Activated B cell treated with CpG ODN at 0.5 μM for 24 hours (primary cell): ENCODE results near the gene CCR9. TPM values are rescaled to one million over a fixed set of nuclear protein-coding genes. Genes with fewer than 3 reads are reported as not detected.

Experiments
- ATAC-seq: fragments of 200-7000 bp; cut with Tn5 transposase; one replicate; pipeline ENCODE4 v1.10.0; 2021; ENCODE audit warnings: low read depth, mild to moderate bottlenecking, moderate library complexity
- CTCF ChIA-PET: fragments of 350-600 bp; sonication (Branson Sonifier 250); formaldehyde crosslinking; loops from one replicate; lab custom pipeline; 2021; ENCODE audit warnings: antibody characterized with exemption; lab: Charles Lee
- POLR2A ChIA-PET: fragments of 350-600 bp; sonication (Branson Sonifier 250); formaldehyde crosslinking; loops from one replicate; lab custom pipeline; 2021; ENCODE audit warnings: antibody characterized with exemption; lab: Charles Lee
- DNase-seq: peaks from one replicate; pipeline ENCODE4 v3.0.0; 2022
- H3K27ac Mint-ChIP-seq: one replicate; pipeline ENCODE4 v1.8.0; 2020; ENCODE audit warnings: mixed read lengths
- H3K27me3 Mint-ChIP-seq: one replicate; pipeline ENCODE4 v1.8.0; 2021; ENCODE audit warnings: mixed read lengths
- H3K36me3 Mint-ChIP-seq: one replicate; pipeline ENCODE4 v1.8.0; 2021; ENCODE audit warnings: low read depth, mixed read lengths
- H3K4me1 Mint-ChIP-seq: one replicate; pipeline ENCODE4 v1.8.0; 2021; ENCODE audit warnings: mixed read lengths
- H3K4me3 Mint-ChIP-seq: one replicate; pipeline ENCODE4 v1.8.0; 2020; ENCODE audit warnings: mild to moderate bottlenecking, mixed read lengths
- H3K9me3 Mint-ChIP-seq: one replicate; pipeline ENCODE4 v1.8.0; 2020; ENCODE audit warnings: mixed read lengths
- CTCF ChIP-seq: fragments of 200-600 bp; IDR thresholded peaks from one replicate; pipeline ENCODE4 v1.8.0; 2022; ENCODE audit warnings: antibody characterized with exemption, mild to moderate bottlenecking
- intact Hi-C: fragments of 100-400 bp; cut with micrococcal nuclease; formaldehyde crosslinking; loops from one replicate; pipeline ENCODE4 v1.15.1; 2024
- total RNA-seq: library from RNA; stranded (reverse); gene quantifications from 2 replicates; pipeline ENCODE4 v1.2.3, GENCODE V29; 2022

Gene CCR9
- total RNA-seq, 1 donor from 2014 or later = 0.84 TPM

- TF ChIP-seq CTCF = no peak
- ATAC-seq = no peak
- ChIA-PET CTCF (interaction anchor here (1.0 to 1.3 kb wide), 2 partner anchors 146 to 148 kb away, joined by 3 to 4 read pairs; no protein-coding TSS in a partner anchor), POLR2A (no interaction called here)
- no peaks in the 10 kb centered on the region for H3K4me1 Mint-ChIP-seq
- intact Hi-C loops = no loop called here
- H3K36me3 Mint-ChIP-seq = peaks cover 96% of the 10 kb centered on the region
- no peak overlapping the region for H3K4me3 Mint-ChIP-seq
- no peaks in the 10 kb centered on the region for H3K27me3 Mint-ChIP-seq
- no peak for DNase-seq
- no peak overlapping the region for H3K27ac Mint-ChIP-seq
- no peaks in the 10 kb centered on the region for H3K9me3 Mint-ChIP-seq
Observed at GRCh38 chr3:45932112-45932511, 45.8 kb downstream of the CCR9 start.

- H3K9me3 Mint-ChIP-seq = no peaks in the 10 kb centered on the region
- CTCF ChIA-PET = interaction anchor here (0.8 kb wide), 1 partner anchor 142 kb away, joined by 3 read pairs; no protein-coding TSS in a partner anchor
- H3K4me1 Mint-ChIP-seq = no peaks in the 10 kb centered on the region
- POLR2A ChIA-PET = no interaction called here
- DNase-seq (no peak), ATAC-seq (no peak)
- TF ChIP-seq CTCF = no peak
- peaks cover 91% of the 10 kb centered on the region for H3K36me3 Mint-ChIP-seq
- H3K27me3 Mint-ChIP-seq = no peaks in the 10 kb centered on the region
- intact Hi-C loops = no loop called here
- no peak overlapping the region for H3K4me3 Mint-ChIP-seq
- H3K27ac Mint-ChIP-seq = no peak overlapping the region
Observed at GRCh38 chr3:45933591-45933990, 47.2 kb downstream of the CCR9 start.

GRCh38 chr3:45936261-45936660, 49.9 kb downstream of the CCR9 start:
- Mint-ChIP-seq H3K9me3 (no peaks in the 10 kb centered on the region), H3K4me3 (no peak overlapping the region), H3K27me3 (no peaks in the 10 kb centered on the region), H3K4me1 (peaks cover 5% of the 10 kb centered on the region), H3K27ac (no peak overlapping the region), H3K36me3 (peaks cover 66% of the 10 kb centered on the region)
- ATAC-seq (no peak), DNase-seq (no peak)
- intact Hi-C loops = loop anchor here (5.0 kb wide), 2 partner anchors 341 to 506 kb away; no protein-coding TSS in a partner anchor
- POLR2A ChIA-PET = no interaction called here
- no peak for TF ChIP-seq CTCF
- CTCF ChIA-PET = interaction anchor here (6.0 kb wide), 1 partner anchor 142 kb away, joined by 172 read pairs; no protein-coding TSS in a partner anchor

- Mint-ChIP-seq H3K9me3 (no peaks in the 10 kb centered on the region), H3K4me3 (no peak overlapping the region), H3K4me1 (peaks cover 5% of the 10 kb centered on the region), H3K27ac (no peak overlapping the region), H3K36me3 (peaks cover 54% of the 10 kb centered on the region), H3K27me3 (no peaks in the 10 kb centered on the region)
- ChIA-PET CTCF (interaction anchor here (0.9 to 6.0 kb wide), 5 partner anchors 141 to 441 kb away, joined by 3 to 172 read pairs (median 6); partner anchors contain the start of gene CCR1), POLR2A (no interaction called here)
- intact Hi-C loops = loop anchor here (1.0 to 5.0 kb wide), 7 partner anchors 141 to 505 kb away; partner anchors contain the start of gene CCR1
- DNase-seq = no peak
- ATAC-seq = no peak
- no peak for TF ChIP-seq CTCF
Observed at GRCh38 chr3:45937206-45938042, 51.1 kb downstream of the CCR9 start.

GRCh38 chr3:45938043-45938435, 51.7 kb downstream of the CCR9 start:
- TF ChIP-seq CTCF = no peak
- CTCF ChIA-PET = interaction anchor here (0.7 to 6.0 kb wide), 18 partner anchors 14 to 506 kb away, joined by 3 to 172 read pairs (median 4); partner anchors contain the start of genes CCR1, CCR2 and LZTFL1
- no peaks in the 10 kb centered on the region for H3K9me3 Mint-ChIP-seq
- no peaks in the 10 kb centered on the region for H3K27me3 Mint-ChIP-seq
- H3K36me3 Mint-ChIP-seq = peaks cover 51% of the 10 kb centered on the region
- POLR2A ChIA-PET = interaction anchor here (0.7 to 1.0 kb wide), 2 partner anchors 58 to 142 kb away, joined by 3 to 5 read pairs; partner anchors contain the start of gene FYCO1
- H3K4me1 Mint-ChIP-seq = peaks cover 5% of the 10 kb centered on the region
- DNase-seq (no peak), ATAC-seq (no peak)
- intact Hi-C loops = loop anchor here (1.0 to 5.0 kb wide), 7 partner anchors 140 to 504 kb away; partner anchors contain the start of gene CCR1
- H3K27ac Mint-ChIP-seq = no peak overlapping the region
- no peak overlapping the region for H3K4me3 Mint-ChIP-seq
